SU-DHL-6 (cell line): Measurements from ENCODE around the gene GRHL3.

Experiments
- H2AFZ ChIP-seq: fragments of 200-600 bp; sonication (generic); 2 replicates; pipeline ENCODE4 v1.6.1; 2014; ENCODE audit warnings: low read depth, mild to moderate bottlenecking, moderate library complexity, mixed read lengths, antibody characterized with exemption, low read length; ENCODE audit not compliant: severe bottlenecking
- H3F3A ChIP-seq: fragments of 200-600 bp; shearing (Covaris generic); 2 replicates; pipeline ENCODE4 v1.6.0; 2016; ENCODE audit warnings: antibody characterized with exemption, mild to moderate bottlenecking; ENCODE audit not compliant: insufficient read depth
- H3K27ac ChIP-seq: fragments of 200-600 bp; sonication (generic); 2 replicates; pipeline ENCODE4 v1.5.1; 2016; ENCODE audit warnings: low read depth, mild to moderate bottlenecking, low read length, moderate library complexity, mixed read lengths
- H3K27me3 ChIP-seq: fragments of 200-600 bp; sonication (generic), shearing (Covaris generic); 2 replicates; pipeline ENCODE4 v1.6.0; 2014; ENCODE audit warnings: mild to moderate bottlenecking, low read length
- H3K36me3 ChIP-seq: fragments of 200-600 bp; sonication (generic); 2 replicates; pipeline ENCODE4 v1.6.1; 2014; ENCODE audit warnings: mild to moderate bottlenecking, low read length, mixed read lengths
- H3K4me2 ChIP-seq: fragments of 300-600, 200-600 bp; shearing (Covaris generic), sonication (generic); 2 replicates; pipeline ENCODE4 v1.6.0; 2014; ENCODE audit warnings: low read length, low read depth, mild to moderate bottlenecking; ENCODE audit not compliant: poor library complexity, severe bottlenecking
- H3K4me3 ChIP-seq: fragments of 200-600 bp; sonication (generic); 2 replicates; pipeline ENCODE4 v1.5.1; 2014; ENCODE audit warnings: antibody characterized with exemption, low read length, mild to moderate bottlenecking, mixed read lengths; ENCODE audit not compliant: insufficient read depth, poor library complexity, severe bottlenecking
- H3K79me2 ChIP-seq: fragments of 200-600 bp; sonication (generic); 2 replicates; pipeline ENCODE4 v1.6.1; 2014; ENCODE audit warnings: mild to moderate bottlenecking, low read length, moderate library complexity; ENCODE audit not compliant: insufficient read depth
- H3K9ac ChIP-seq: fragments of 200-600 bp; sonication (generic); 2 replicates; pipeline ENCODE4 v1.7.0; 2014; ENCODE audit warnings: mild to moderate bottlenecking, low read length
- H3K9me2 ChIP-seq: fragments of 200-600 bp; sonication (generic); replicated peaks from 2 replicates; pipeline ENCODE4 v1.6.1; 2014; ENCODE audit warnings: low read length; ENCODE audit not compliant: insufficient read depth
- H3K9me3 ChIP-seq: fragments of 200-600 bp; sonication (generic); 2 replicates; pipeline ENCODE4 v1.6.1; 2014; ENCODE audit warnings: low read length, mixed read lengths; ENCODE audit not compliant: insufficient read depth
- H4K20me1 ChIP-seq: fragments of 200-600 bp; sonication (generic); 2 replicates; pipeline ENCODE4 v1.6.1; 2014; ENCODE audit warnings: low read depth, mild to moderate bottlenecking, antibody characterized with exemption, low read length, moderate library complexity, mixed read lengths
- CTCF ChIP-seq: fragments of 200-600 bp; sonication (generic); IDR thresholded peaks from one replicate; pipeline ENCODE4 v1.5.1; 2017; ENCODE audit warnings: antibody characterized with exemption, mild to moderate bottlenecking, low read length, moderate library complexity; ENCODE audit not compliant: insufficient read depth, poor library complexity, severe bottlenecking
- EZH2phosphoT487 ChIP-seq: fragments of 200-600 bp; sonication (generic), shearing (Covaris generic); conservative IDR thresholded peaks from 2 replicates; pipeline ENCODE4 v1.6.1; 2018; ENCODE audit warnings: mild to moderate bottlenecking, antibody characterized with exemption, low read length, moderate library complexity, mixed read lengths

The GRHL3 gene

GRCh38 chr1:24283326-24284155, 35.6 kb upstream of the GRHL3 start:
- no peaks in the 10 kb centered on the region for H3K9me2 ChIP-seq
- no peaks in the 10 kb centered on the region for H3F3A ChIP-seq
- no peaks in the 10 kb centered on the region for H3K9me3 ChIP-seq
- H3K79me2 ChIP-seq, result no peaks in the 10 kb centered on the region
- H3K9ac ChIP-seq, result no peak overlapping the region
- H4K20me1 ChIP-seq, result no peaks in the 10 kb centered on the region
- TF ChIP-seq CTCF (no peak), EZH2phosphoT487 (no peak)
- H3K27me3 ChIP-seq, result no peaks in the 10 kb centered on the region
- no peak overlapping the region for H2AFZ ChIP-seq
- no peak overlapping the region for H3K27ac ChIP-seq
- no peak overlapping the region for H3K4me2 ChIP-seq
- H3K36me3 ChIP-seq, result no peaks in the 10 kb centered on the region
- H3K4me3 ChIP-seq, result no peak overlapping the region

DNA sequence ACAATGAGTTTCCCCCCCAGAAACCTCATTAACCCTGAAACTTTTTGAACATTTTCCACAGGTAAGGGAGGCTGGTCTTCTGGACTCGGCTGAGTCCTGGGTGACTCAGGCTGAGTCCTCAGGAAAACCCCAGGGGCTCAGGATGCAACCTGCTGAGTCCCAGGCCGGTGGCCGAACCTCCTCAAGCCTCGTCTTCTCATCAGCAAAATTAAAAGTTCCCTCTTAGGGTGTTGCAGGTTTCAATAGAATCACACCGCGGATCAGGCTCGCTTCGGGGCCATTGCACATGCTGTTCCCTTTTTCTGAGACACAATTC, 35.0 kb upstream of the GRHL3 start:
- Histone ChIP-seq H3K9me2 (no peaks in the 10 kb centered on the region), H3K4me2 (no peak overlapping the region), H3K27me3 (no peaks in the 10 kb centered on the region), H3K27ac (no peak overlapping the region), H4K20me1 (no peaks in the 10 kb centered on the region), H3K4me3 (no peak overlapping the region), H3K36me3 (no peaks in the 10 kb centered on the region), H3K9ac (no peak overlapping the region), H3K9me3 (no peaks in the 10 kb centered on the region), H2AFZ (no peak overlapping the region), H3F3A (no peaks in the 10 kb centered on the region), H3K79me2 (no peaks in the 10 kb centered on the region)
- no peak for TF ChIP-seq CTCF
- TF ChIP-seq EZH2phosphoT487, result no peak

DNA sequence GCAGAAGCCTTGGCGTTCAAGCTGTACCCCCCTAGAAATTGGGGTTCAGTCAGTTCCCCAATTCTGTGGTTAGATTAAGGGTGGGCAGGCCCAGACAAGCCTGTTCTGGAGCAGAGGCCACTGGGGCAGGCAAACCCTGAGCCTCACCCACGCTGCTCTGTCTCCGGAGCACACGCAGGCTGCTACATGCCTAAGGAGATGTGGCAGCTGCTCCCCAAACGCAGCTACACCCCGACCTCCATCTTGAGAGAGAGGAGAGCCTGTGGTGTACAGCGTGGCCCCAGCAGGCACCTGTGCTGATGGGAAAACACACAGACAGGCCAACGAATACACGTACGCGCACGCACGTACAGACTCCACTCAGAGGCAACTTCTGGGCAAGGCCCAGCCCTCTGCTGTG, 33.9 kb upstream of the GRHL3 start:
- no peak overlapping the region for H3K4me2 ChIP-seq
- H3F3A ChIP-seq, result no peaks in the 10 kb centered on the region
- no peaks in the 10 kb centered on the region for H4K20me1 ChIP-seq
- no peak overlapping the region for H3K4me3 ChIP-seq
- H3K36me3 ChIP-seq, result no peaks in the 10 kb centered on the region
- no peak overlapping the region for H3K9ac ChIP-seq
- H3K9me3 ChIP-seq, result no peaks in the 10 kb centered on the region
- H3K9me2 ChIP-seq, result no peaks in the 10 kb centered on the region
- no peak for TF ChIP-seq CTCF
- TF ChIP-seq EZH2phosphoT487, result no peak
- no peak overlapping the region for H3K27ac ChIP-seq
- H2AFZ ChIP-seq, result no peak overlapping the region
- H3K79me2 ChIP-seq, result no peaks in the 10 kb centered on the region
- H3K27me3 ChIP-seq, result no peaks in the 10 kb centered on the region
